OCI-LY7 (cell line): ENCODE results near the gene HSBP1L1.

ENCODE experiments used
- EZH2phosphoT487 ChIP-seq: fragments of 200-600 bp; sonication (generic); IDR thresholded peaks from 2 replicates; pipeline ENCODE4 v1.6.1; 2018; ENCODE audit warnings: low read depth, borderline replicate concordance, mild to moderate bottlenecking, mixed run types, antibody characterized with exemption, low read length, moderate library complexity, mixed read lengths
- TF ChIP-seq, protein P1 (sequence below): fragments of 200-600 bp; sonication (generic); conservative IDR thresholded peaks from 2 replicates; pipeline ENCODE4 v1.5.1; 2014; ENCODE audit warnings: mild to moderate bottlenecking, antibody characterized with exemption, low read length, moderate library complexity, mixed read lengths

DNA sequence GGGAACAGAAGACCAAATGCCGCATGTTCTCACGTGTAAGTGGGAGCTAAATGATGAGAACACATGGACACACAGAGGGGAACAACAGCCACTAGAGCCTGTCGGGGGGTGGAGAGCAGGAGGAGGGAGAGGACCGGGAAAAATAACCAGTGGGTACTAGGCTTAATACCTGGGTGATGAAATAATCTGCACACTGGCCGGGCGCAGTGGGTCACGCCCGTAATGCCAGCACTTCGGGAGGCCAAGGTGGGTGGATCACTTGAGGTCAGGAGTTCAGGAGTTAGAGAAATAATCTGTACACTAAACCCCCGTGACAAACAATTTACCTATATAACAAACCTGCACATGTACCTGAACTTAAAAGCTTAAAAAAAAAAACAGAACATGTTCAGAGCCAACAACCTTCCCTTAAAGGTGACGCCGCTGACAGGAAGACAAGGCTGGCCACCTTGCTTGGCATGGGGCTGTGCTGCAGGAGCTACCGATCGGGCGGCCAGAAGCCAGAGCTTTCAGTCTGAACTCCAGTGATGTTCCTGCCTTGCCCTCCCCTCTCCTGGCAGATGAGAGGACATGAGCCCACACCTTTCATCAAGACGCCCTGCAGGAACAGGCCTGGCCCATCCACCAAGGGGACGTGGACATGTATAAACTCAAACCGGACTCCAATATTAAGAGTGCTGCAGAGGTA is 24.2 kb upstream of the HSBP1L1 start:
- TF ChIP-seq, protein P1, sequence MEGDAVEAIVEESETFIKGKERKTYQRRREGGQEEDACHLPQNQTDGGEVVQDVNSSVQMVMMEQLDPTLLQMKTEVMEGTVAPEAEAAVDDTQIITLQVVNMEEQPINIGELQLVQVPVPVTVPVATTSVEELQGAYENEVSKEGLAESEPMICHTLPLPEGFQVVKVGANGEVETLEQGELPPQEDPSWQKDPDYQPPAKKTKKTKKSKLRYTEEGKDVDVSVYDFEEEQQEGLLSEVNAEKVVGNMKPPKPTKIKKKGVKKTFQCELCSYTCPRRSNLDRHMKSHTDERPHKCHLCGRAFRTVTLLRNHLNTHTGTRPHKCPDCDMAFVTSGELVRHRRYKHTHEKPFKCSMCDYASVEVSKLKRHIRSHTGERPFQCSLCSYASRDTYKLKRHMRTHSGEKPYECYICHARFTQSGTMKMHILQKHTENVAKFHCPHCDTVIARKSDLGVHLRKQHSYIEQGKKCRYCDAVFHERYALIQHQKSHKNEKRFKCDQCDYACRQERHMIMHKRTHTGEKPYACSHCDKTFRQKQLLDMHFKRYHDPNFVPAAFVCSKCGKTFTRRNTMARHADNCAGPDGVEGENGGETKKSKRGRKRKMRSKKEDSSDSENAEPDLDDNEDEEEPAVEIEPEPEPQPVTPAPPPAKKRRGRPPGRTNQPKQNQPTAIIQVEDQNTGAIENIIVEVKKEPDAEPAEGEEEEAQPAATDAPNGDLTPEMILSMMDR, result no peak
- TF ChIP-seq EZH2phosphoT487, result no peak
